Vagina (tissue), 2 donors: ENCODE data around the gene CAMKK2.

Source experiments
- POLR2A ChIP-seq, 2 donors: fragments of 450-650 bp; IDR thresholded peaks; one replicate each; pipeline ENCODE4 v1.6.1; 2017; ENCODE audit warnings: antibody characterized with exemption in 2 of 2, mild to moderate bottlenecking in 2 of 2, moderate library complexity in 2 of 2
- POLR2AphosphoS5 ChIP-seq, 2 donors: sonication (generic); formaldehyde crosslinking; IDR thresholded peaks; one replicate each; pipeline ENCODE4 v1.9.0; 2017; ENCODE audit warnings: antibody characterized with exemption in 2 of 2, mild to moderate bottlenecking in 2 of 2, low read depth in 1 of 2; ENCODE audit not compliant: insufficient read depth in 1 of 2

DNA sequence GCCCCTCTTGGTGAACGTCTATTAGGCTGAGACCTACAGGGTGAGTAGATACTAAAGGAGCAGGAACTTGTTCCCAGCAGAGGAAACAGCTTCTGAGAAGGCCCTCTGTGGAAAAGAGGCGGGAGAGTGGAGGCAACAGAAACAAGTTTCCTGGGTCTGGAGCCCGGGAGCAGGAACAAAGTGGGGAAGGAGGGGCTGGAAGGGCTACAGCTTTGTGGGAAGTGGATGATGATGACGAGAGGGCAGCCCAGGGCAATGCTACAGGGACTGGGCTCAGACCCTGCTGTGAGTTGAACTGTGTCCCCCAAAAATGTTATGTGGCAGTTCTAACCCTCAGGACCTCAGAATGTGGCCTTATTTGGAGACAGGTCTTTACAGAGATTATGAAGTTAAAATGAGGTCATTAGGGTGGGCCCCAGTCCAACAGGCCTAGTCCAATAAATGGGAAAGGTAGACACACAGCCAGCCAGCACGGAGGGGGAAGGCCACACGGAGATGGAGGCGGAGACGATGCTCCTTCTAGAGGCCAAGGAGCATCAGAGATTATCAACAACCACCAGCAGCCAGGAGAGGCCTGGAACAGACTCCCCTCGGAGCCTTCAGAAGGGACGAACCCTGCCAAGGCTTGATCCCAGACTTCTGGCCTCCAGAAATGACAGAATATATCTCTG is 14.3 kb downstream of the CAMKK2 start:
- no peak for TF ChIP-seq POLR2AphosphoS5 (IDR thresholded peaks at IDR 0.05; ENCODE audit: insufficient read depth in 1 of 2, low read depth in 1 of 2)
- TF ChIP-seq POLR2A (IDR thresholded peaks at IDR 0.05) = no peak
